GM19099 (cell line): ENCODE data around the gene GAMT.

Source experiments
- POLR2A ChIP-seq: IDR thresholded peaks from 3 replicates; pipeline ENCODE4 v1.6.1; 2011; ENCODE audit warnings: low read depth; ENCODE audit not compliant: insufficient read length; ENCODE audit errors: extremely low read depth

The GAMT gene

DNA sequence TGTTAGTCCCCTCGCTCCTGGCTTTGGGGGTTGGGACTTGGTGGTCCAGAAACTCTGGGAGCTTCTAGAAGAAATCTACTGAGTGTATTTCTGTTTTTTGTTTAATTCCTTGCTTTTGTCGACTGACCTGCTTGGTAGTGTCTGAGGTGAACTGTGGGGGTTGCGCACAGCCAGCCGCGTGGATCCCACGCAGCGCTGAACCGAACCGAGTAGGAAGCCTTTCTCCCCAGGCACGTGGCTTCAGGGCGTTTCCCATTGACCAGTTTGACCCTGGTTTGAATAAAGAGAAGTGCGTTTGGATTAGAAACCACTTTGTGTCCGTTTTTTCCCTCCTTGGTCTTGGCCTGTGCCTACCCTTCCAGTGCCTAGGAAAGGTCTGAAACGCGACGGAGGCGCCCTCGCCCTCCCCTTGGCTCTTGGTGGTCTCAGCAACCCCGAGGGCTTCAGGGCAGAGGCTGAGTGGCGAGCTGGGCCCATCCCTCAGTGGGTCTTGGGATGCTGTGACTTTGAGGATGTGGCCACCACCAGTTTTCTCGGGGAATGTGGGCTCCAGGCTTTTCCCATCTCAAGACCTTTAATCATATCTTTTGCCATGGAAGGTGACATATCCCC, 34.1 kb upstream of the GAMT start:
- no peak for TF ChIP-seq POLR2A

DNA sequence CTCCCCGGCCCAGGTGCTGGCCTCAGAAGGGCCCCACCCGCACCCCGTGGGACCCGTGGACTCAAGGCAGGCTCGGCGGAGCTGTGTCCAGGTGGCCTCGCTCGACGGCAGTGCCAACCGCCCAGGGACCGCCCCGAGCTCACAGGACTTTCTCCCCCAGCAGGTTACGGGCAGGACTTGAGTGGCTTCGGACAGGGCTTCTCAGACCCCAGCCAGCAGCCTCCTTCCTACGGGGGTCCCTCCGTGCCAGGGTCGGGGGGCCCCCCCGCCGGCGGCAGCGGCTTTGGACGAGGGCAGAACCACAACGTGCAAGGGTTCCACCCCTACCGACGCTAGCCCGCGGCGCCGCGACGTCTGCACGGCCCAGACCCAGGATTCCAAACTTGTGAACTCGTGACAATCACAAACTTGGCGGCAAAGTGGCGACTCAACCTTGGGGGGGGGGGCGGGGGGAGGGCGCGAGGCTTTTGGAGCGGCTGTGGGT, 33.3 kb upstream of the GAMT start:
- no peak for TF ChIP-seq POLR2A

DNA sequence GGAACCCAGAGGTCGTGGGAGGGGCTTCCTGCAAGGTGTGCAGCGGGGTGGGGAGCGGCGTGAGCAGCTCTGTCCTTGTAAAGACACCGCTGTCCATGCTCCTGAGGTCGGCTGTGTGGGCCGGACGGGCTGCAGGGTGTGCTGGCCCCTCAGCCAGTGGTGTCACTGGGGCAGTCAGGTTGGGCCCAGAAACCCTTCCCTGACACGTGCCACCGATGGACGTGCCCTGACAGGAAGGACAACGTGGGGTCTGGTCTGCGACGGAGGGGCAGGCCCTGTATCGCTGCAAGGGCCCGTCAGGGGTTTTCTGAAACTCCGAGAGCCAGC, 32.7 kb upstream of the GAMT start:
- no peak for TF ChIP-seq POLR2A

DNA sequence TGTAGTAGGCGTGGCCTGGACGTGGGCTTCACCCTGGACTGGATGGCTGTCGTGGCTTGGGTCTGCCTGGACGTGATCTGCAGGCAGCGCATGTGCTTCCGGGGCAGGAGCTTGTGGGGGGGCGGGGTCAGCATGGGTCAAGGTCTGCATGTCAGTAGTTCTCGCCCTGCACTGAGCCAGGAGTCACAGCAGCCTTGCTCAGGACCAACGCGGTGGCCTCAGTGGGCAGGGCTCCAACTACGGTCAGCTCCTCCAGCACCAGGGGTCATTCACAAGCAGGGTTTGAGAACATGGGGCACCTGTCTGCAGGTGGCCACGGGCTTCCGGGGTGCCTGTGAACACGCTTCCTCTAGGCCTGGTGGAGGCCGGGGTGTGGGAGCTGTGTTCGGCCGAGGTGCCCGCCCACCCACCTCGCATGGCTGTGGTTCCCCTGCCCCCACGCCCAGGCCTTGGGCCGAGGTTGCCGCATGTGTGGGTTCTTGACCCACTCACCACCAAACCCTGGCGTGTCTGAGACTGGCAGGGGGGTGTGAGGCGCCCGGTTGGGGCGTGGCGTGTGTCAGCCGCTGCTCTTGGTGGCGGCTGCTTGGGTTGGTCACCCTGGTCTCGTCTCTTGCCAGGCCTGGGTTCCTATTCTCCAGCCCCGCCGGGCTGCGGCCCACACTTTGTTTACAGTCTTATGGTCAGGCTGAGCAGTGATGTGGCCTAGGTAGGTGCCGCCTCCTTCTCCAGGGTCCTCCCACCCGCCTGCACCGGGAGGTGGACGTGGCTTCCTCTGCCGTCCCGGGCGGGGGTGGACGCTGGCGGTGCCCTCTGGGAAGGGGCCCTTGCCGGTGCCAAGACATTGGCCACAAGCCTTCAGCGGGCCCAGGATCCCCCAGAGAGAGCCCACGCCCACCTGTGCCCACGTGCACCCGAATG, 32.0 kb upstream of the GAMT start:
- TF ChIP-seq POLR2A = no peak

DNA sequence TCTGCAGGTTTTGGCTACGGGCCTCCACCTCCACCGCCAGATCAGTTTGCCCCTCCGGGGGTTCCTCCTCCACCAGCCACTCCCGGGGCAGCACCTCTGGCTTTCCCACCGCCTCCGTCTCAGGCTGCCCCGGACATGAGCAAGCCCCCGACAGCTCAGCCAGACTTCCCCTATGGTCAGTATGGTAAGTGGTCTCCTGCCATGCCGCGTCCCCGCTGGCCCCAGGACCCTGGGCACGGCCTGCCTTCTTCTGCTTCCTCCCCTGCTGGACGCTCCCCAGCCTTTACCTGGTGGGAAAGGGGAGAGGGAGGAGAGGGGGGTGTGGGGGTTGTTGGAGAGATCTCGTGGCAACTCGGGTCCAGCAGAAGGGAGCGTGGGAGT, 31.2 kb upstream of the GAMT start:
- no peak for TF ChIP-seq POLR2A

DNA sequence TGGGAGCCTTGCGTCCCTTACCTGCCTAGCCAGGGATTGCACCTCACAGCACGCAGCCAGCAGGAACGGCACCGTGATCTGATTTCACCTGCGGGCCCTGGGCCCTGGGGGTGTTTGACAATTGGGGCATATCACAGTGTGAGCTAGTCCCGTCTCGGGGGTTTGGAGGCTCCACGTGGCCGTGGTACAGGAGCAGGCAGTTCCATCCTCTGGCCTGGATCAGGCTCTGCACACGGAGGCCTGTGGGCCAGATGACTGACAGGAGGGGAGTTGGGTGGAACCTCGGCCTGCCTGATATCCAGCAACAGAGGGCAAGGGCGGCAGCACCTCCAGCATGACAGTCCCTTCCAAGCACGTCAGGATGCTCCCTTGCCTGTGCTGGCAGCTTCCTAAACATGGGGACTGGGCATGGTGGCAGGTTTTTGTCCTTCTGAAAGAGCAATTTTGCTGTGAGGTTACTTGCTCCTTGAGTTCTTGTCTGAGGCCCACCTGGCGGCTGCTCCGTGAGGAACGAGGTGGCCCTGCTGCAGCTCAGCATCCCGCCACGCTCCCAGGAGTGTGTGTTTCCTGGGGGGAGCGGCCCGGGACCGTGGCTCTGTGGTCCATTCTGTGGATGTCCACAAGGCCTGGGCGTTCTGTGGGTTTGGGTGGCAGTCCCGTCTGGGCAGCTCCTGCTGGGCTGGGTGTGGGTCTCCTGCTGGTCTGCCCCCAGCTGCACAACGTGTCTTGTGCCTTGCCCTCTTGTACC, 30.6 kb upstream of the GAMT start:
- no peak for TF ChIP-seq POLR2A

- no peak for TF ChIP-seq POLR2A
These were observed 28.9 kb upstream of the GAMT start for GRCh38 chr19:1430246-1430645.

GRCh38 chr19:1429750-1430149, 28.4 kb upstream of the GAMT start:
- TF ChIP-seq POLR2A = no peak

DNA sequence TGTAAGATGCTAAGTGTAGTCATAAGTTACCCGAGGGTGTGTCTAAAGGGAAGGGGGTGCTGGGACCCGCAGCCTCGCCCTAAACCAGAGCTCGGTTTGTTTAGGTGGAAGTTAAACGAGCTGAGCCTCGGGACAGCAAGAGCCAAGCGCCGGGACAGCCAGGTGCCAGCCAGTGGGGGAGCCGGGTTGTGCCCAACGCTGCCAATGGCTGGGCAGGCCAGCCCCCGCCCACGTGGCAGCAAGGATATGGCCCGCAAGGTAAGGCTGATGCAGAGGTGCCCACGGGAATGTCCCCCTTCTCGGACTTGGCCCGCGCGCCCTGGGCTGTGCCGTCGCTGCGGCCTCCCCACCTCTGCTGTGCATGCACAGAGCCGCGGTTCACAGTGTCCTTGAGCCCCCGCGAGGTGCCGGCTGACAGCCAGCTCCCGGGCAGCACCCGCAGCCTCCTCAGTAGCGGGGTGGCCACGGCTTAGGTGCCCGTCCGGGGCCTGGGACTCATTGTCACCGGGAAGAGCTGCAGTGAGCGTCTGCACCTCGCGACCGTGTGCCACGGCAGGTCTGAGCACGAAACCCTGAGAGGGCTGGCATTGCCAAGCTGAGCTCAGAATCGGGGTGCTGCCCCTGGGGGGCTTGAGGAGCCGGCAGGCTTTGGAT, 27.5 kb upstream of the GAMT start:
- TF ChIP-seq POLR2A = no peak

GRCh38 chr19:1427221-1427920, 26.0 kb upstream of the GAMT start:
- TF ChIP-seq POLR2A = no peak

DNA sequence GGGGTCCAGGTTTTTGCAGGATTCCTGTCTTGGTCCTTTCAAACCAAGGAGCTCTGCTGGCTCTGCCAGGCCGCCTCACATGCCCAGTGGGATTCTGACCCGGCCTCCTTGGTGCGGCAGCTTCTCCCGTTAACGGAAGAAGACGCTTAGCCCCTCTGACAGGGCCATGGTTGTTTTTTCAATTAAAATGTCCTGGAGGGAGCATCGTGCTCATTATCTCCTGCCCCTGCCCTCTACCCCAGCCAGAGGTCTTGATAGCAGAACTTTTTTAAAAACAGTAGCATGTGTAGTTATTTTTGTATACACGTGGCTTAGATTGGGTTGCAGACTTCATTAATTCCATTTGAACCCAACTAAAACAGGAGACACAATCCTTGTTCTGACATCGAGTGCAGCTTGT, 25.4 kb upstream of the GAMT start:
- TF ChIP-seq POLR2A = no peak

DNA sequence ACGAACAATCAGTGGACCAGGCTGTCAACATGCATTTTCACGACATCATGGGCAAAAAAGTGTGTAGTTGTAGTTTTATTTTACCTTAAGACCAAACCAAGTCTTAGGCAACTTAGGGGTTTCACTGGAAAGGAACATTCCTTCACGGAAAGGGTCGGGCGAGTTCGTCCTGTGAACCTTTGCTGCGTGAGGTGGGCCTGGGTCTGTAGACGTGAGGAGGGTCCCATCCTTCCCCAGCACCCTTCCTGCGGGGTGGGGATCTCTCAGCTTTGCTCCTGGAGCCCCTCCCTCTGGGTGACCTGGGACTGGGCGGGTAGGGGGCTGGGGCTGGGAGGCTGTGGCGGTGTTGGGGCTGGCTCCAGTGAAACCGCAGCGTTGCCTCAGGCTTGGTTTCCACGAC, 24.6 kb upstream of the GAMT start:
- TF ChIP-seq POLR2A = no peak

DNA sequence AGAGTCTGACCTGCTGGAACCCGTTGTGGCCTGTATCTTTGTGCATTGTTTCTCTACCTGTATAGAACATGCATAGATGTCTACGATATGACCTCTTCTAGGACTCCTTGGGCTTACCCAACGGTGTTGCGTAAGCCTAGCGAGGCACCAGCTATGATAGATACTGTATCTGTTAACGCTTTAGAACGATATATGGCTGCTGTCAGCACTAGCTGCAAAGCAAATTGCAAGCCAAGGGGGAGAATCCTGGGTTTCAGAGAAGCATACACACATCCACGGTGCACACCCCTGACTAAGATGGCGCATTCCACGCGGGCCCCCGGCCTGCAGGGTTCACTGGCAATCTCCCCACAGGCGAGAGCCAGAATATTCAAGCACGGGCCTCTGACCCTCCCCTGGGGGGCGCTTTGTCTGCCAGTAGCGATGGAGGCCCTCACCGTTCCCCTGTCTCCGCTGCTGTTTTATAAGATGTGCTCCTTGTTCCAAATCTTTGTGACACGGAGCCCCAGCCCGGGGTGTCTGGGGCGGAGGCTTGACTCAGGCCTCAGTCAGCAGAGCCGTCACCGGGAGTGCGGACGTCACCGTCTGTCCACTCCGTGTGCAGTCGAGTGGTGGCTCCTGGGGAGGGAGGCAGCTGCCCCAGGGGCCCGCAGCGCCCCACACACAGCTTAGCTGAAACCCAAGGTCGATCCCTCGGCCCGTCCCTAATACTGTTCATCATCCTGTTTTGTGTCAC, 23.9 kb upstream of the GAMT start:
- TF ChIP-seq POLR2A = no peak
